Measurements from ENCODE around the gene UAP1L1.

Gene UAP1L1

GRCh38 chr9:137114613-137115393 is 37.5 kb downstream of the UAP1L1 start, which contains the start of gene DPP7:
DPP7 (minus strand) TSS chr9:137114733; CDS start chr9:137114713, 20 bp downstream.
- POLR2A ChIA-PET = interaction anchor here (0.7 to 1.3 kb wide), 3 partner anchors 15 to 126 kb away, joined by 3 to 6 read pairs (median 3); partner anchors contain the start of gene TUBB4B
- CTCF ChIA-PET = interaction anchor here (0.6 to 10.2 kb wide), 5 partner anchors 15 to 122 kb away, joined by 3 to 69 read pairs (median 3); partner anchors contain the start of genes CYSRT1 and RNF224

GRCh38 chr9:137115394-137116026 is 38.2 kb downstream of the UAP1L1 start:
- no peak for TF ChIP-seq ZNF132 (tag by site-specific recombination; IDR thresholded peaks at IDR 0.05; ENCODE audit: borderline replicate concordance)
- peak; percentile 47; the same call in 1 of the 2 replicates for TF ChIP-seq GLIS2 (tag by site-specific recombination; IDR thresholded peaks at IDR 0.05)
- Histone ChIP-seq H3K36me3 (ENCODE audit: control insufficient read depth in 2 of 2, insufficient read depth in 1 of 2, low read length in 2 of 2) (no peaks in the 10 kb centered on the region; a peak in 1 of 3 replicates), H3K4me1 (ENCODE audit: control insufficient read depth, insufficient read depth, low read length) (no peaks in the 10 kb centered on the region), H3K9me3 (ENCODE audit: control insufficient read depth, insufficient read depth, low read depth, low read length) (no peaks in the 10 kb centered on the region), H3K27ac (ENCODE audit: extremely low read depth, low read depth, low read length) (no peak overlapping the region), H3K4me3 (ENCODE audit: low read depth, low read length) (no peak overlapping the region)
- ChIA-PET POLR2A (interaction anchor here (0.7 to 2.0 kb wide), 4 partner anchors 14 to 125 kb away, joined by 3 to 6 read pairs (median 4); partner anchors contain the start of genes MAN1B1 and TUBB4B), CTCF (interaction anchor here (0.6 to 10.2 kb wide), 5 partner anchors 14 to 121 kb away, joined by 3 to 69 read pairs (median 3); partner anchors contain the start of genes CYSRT1 and RNF224)

More at GRCh38 chr9:137114613-137115393, 37.5 kb downstream of the UAP1L1 start, which contains the start of gene DPP7:
- Histone ChIP-seq H3K27ac (ENCODE audit: extremely low read depth, low read depth, low read length) (no peak within 1 kb of the TSS), H3K36me3 (ENCODE audit: control insufficient read depth in 2 of 2, insufficient read depth in 1 of 2, low read length in 2 of 2) (peaks cover 0 to 4% of the 10 kb centered on the region in 2 experiments; a peak in 1 of 3 replicates), H3K4me1 (ENCODE audit: control insufficient read depth, insufficient read depth, low read length) (no peaks in the 10 kb centered on the region), H3K9me3 (ENCODE audit: control insufficient read depth, insufficient read depth, low read depth, low read length) (no peaks in the 10 kb centered on the region), H3K4me3 (ENCODE audit: low read depth, low read length) (peak within 1 kb of the TSS; percentile 4)
- peak; percentile 40; the same call in 1 of the 2 replicates for TF ChIP-seq KLF8 (tag by site-specific recombination; IDR thresholded peaks at IDR 0.05)
- no peak for TF ChIP-seq FEZF1 (tag by site-specific recombination; IDR thresholded peaks at IDR 0.05)
- no peak for TF ChIP-seq ZNF558 (tag by site-specific recombination; IDR thresholded peaks at IDR 0.05)

- Histone ChIP-seq H3K27ac (ENCODE audit: extremely low read depth, low read depth, low read length) (no peak overlapping the region), H3K4me1 (ENCODE audit: control insufficient read depth, insufficient read depth, low read length) (no peaks in the 10 kb centered on the region), H3K9me3 (ENCODE audit: control insufficient read depth, insufficient read depth, low read depth, low read length) (no peaks in the 10 kb centered on the region), H3K36me3 (ENCODE audit: control insufficient read depth in 2 of 2, insufficient read depth in 1 of 2, low read length in 2 of 2) (no peaks in the 10 kb centered on the region; a peak in 1 of 3 replicates), H3K4me3 (ENCODE audit: low read depth, low read length) (no peak overlapping the region)
- TF ChIP-seq ZNF426 (tag by site-specific recombination; IDR thresholded peaks at IDR 0.05) (no peak), ZNF645 (tag by site-specific recombination; IDR thresholded peaks at IDR 0.05) (no peak), ZFP3 (tag by site-specific recombination; IDR thresholded peaks at IDR 0.05; ENCODE audit: low read depth) (no peak), HOXC10 (CRISPR knock-in tag; IDR thresholded peaks at IDR 0.05) (no peak), ATF2 (tag by site-specific recombination; IDR thresholded peaks at IDR 0.05; ENCODE audit: low read depth) (no peak), KLF8 (tag by site-specific recombination; IDR thresholded peaks at IDR 0.05) (no peak), ZBTB17 (tag by site-specific recombination; IDR thresholded peaks at IDR 0.05) (no peak), ZNF37A (tag by site-specific recombination; IDR thresholded peaks at IDR 0.05) (no peak), ZNF776 (tag by site-specific recombination; IDR thresholded peaks at IDR 0.05; ENCODE audit: borderline replicate concordance) (no peak)
- CTCF ChIA-PET = interaction anchor here (0.9 to 10.2 kb wide), 4 partner anchors 7 to 121 kb away, joined by 3 to 69 read pairs (median 5); partner anchors contain the start of genes CYSRT1 and RNF224
- POLR2A ChIA-PET = interaction anchor here (1.3 to 2.0 kb wide), 2 partner anchors 29 to 124 kb away, joined by 6 read pairs; partner anchors contain the start of genes MAN1B1 and TUBB4B
Measured at GRCh38 chr9:137116027-137116507, 38.8 kb downstream of the UAP1L1 start.
